ENCODE measurements around the gene ADCY4. TPM values are rescaled to one million over a fixed set of nuclear protein-coding genes. Genes with fewer than 3 reads are reported as not detected.

Gene ADCY4
- total and polyA plus RNA-seq, 10 of the 15 experiments (the other 5 are each of a cell fraction or from before 2014, with no cell fraction given), result 0.05 to 0.87 (median 0.21) TPM; not detected in 1

GRCh38 chr14:24307156-24307574 is 27.7 kb downstream of the ADCY4 start:
- no peak for TF ChIP-seq RB1 (IDR thresholded peaks at IDR 0.05; ENCODE audit: borderline replicate concordance)
- TF ChIP-seq POLR2AphosphoS2 (IDR thresholded peaks at IDR 0.05; ENCODE audit: low read depth, low read length), result no peak
- TF ChIP-seq CBFB (IDR thresholded peaks at IDR 0.05; ENCODE audit: low read depth), result no peak
- TF ChIP-seq FOXM1 (IDR thresholded peaks at IDR 0.05; ENCODE audit: low read depth, low read length), result no peak
- no peak for TF ChIP-seq MXI1 (IDR thresholded peaks at IDR 0.05; ENCODE audit: low read depth, low read length)
- TF ChIP-seq CTCF (IDR thresholded peaks at IDR 0.05 in 2 of 3, conservative IDR thresholded peaks at IDR 0.05 in 1 of 3; ENCODE audit: control insufficient read depth in 2 of 3, extremely low read depth in 1 of 3, insufficient read depth in 1 of 3, low read depth in 3 of 3, low read length in 3 of 3), result no peak
- TF ChIP-seq ZBTB11 (CRISPR knock-in tag; IDR thresholded peaks at IDR 0.05), result no peak
- no peak for DNase-seq (ENCODE audit: low read depth, low spot score)
- 84% methylated on average over 11 of the region's 11 CpGs for WGBS (ENCODE audit: insufficient coverage, insufficient replicate concordance, low lambda C conversion rate, missing lambda C conversion rate)
- no peak for ATAC-seq
- Histone ChIP-seq H3K36me3 (ENCODE audit: control insufficient read depth in 2 of 2, insufficient read depth in 2 of 2, low read length in 1 of 2) (peaks cover 15 to 30% of the 10 kb centered on the region in 2 experiments), H3K27me3 (replicated peaks in 1 of 2; ENCODE audit: control insufficient read depth in 2 of 2, insufficient read depth in 2 of 2, low read length in 1 of 2) (no peaks in the 10 kb centered on the region), H3K9me3 (replicated peaks; ENCODE audit: control insufficient read depth, insufficient read depth, low read length) (no peaks in the 10 kb centered on the region), H3K4me3 (no peak overlapping the region), H3K9ac (ENCODE audit: control insufficient read depth, insufficient read depth, low read length) (no peak overlapping the region), H4K20me1 (ENCODE audit: control insufficient read depth, insufficient read depth) (no peaks in the 10 kb centered on the region), H3K79me2 (ENCODE audit: control insufficient read depth, insufficient read depth, low read length) (no peaks in the 10 kb centered on the region), H3K4me1 (ENCODE audit: control insufficient read depth, insufficient read depth, low read length) (peaks cover 20% of the 10 kb centered on the region; the same call in 1 of the 2 replicates), H3K27ac (ENCODE audit: control insufficient read depth, insufficient read depth) (no peak overlapping the region), H2AFZ (ENCODE audit: control insufficient read depth, low read depth, low read length) (no peak overlapping the region), H3K4me2 (ENCODE audit: control insufficient read depth, insufficient read depth) (no peak overlapping the region)
- ChIA-PET CTCF (interaction anchor here (0.8 to 7.9 kb wide), 34 partner anchors 9 to 216 kb away, joined by 3 to 149 read pairs (median 6); partner anchors contain the start of genes ADCY4, CHMP4A, DHRS1 and IPO4), POLR2A (interaction anchor here (1.2 to 3.3 kb wide), 8 partner anchors 8 to 193 kb away, joined by 3 to 26 read pairs (median 6); partner anchors contain the start of genes DCAF11, DHRS1, NOP9 and NRL), RAD21 (ENCODE audit: unreplicated experiment) (interaction anchor here (1.2 to 4.0 kb wide), 13 partner anchors 8 to 249 kb away, joined by 3 to 52 read pairs (median 14); partner anchors contain the start of genes MDP1, PCK2 and TINF2), SMC1A (ENCODE audit: uncharacterized antibody, unreplicated experiment) (interaction anchor here (0.8 to 4.9 kb wide), 12 partner anchors 9 to 170 kb away, joined by 3 to 36 read pairs (median 6); partner anchors contain the start of genes IRF9, MDP1 and TINF2)
- in situ Hi-C loops (cut with MboI) (no loop called here), intact Hi-C loops (cut with micrococcal nuclease; ENCODE audit: unreplicated experiment) (no loop called here)
- TSS peak; percentile 31 for BruUV-seq (replicated peaks)
- no peak for FAIRE-seq
